GM23338 (cell line): ENCODE data around the gene SMTNL2. TPM values are rescaled to one million over a fixed set of nuclear protein-coding genes. Genes with fewer than 3 reads are reported as not detected.

ENCODE experiments used
- ATAC-seq: fragments of 200-7000 bp; cut with Tn5 transposase; 3 replicates; pipeline ENCODE4 v1.9.1; 2020
- DNase-seq: peaks from one replicate; pipeline ENCODE4 v3.0.0-alpha.2; 2015; ENCODE audit warnings: low spot score
- H2AFZ ChIP-seq: fragments of 200-600 bp; sonication (generic); 2 replicates; pipeline ENCODE4 v1.8.0; 2016; ENCODE audit warnings: antibody characterized with exemption, mild to moderate bottlenecking, moderate library complexity
- H3F3A ChIP-seq: fragments of 200-600 bp; sonication (generic); replicated peaks from 2 replicates; pipeline ENCODE4 v1.8.0; 2017; ENCODE audit warnings: antibody characterized with exemption, mixed run types, low read depth
- H3K27ac ChIP-seq: fragments of 200-600 bp; sonication (generic); 2 replicates; pipeline ENCODE4 v1.6.1; 2016; ENCODE audit warnings: low read depth
- H3K27me3 ChIP-seq: fragments of 200-600 bp; sonication (generic); 2 replicates; pipeline ENCODE4 v1.8.0; 2016; ENCODE audit warnings: mild to moderate bottlenecking, mixed run types, moderate library complexity; ENCODE audit not compliant: insufficient read depth
- H3K36me3 ChIP-seq: fragments of 200-600 bp; sonication (generic); 2 replicates; pipeline ENCODE4 v1.8.0; 2016; ENCODE audit warnings: mild to moderate bottlenecking; ENCODE audit not compliant: insufficient read depth
- H3K4me1 ChIP-seq: fragments of 200-600 bp; sonication (generic); 2 replicates; pipeline ENCODE4 v1.8.0; 2016; ENCODE audit warnings: mild to moderate bottlenecking, moderate library complexity; ENCODE audit not compliant: insufficient read depth
- H3K4me2 ChIP-seq: fragments of 200-600 bp; sonication (generic); 2 replicates; pipeline ENCODE4 v1.7.1; 2017; ENCODE audit warnings: mixed run types
- H3K4me3 ChIP-seq: fragments of 200-600 bp; sonication (generic); 2 replicates; pipeline ENCODE4 v1.6.1; 2016; ENCODE audit warnings: mixed run types
- H3K79me2 ChIP-seq: fragments of 200-600 bp; sonication (generic); replicated peaks from 2 replicates; pipeline ENCODE4 v1.8.0; 2017; ENCODE audit warnings: mild to moderate bottlenecking; ENCODE audit not compliant: insufficient read depth
- H3K9me2 ChIP-seq: fragments of 200-600 bp; sonication (generic); 2 replicates; pipeline ENCODE4 v1.8.0; 2017; ENCODE audit not compliant: insufficient read depth
- H4K20me1 ChIP-seq: fragments of 200-600 bp; sonication (generic); replicated peaks from 2 replicates; pipeline ENCODE4 v1.8.0; 2017; ENCODE audit warnings: mild to moderate bottlenecking; ENCODE audit not compliant: insufficient read depth
- H3K27ac Mint-ChIP-seq: 2 replicates; pipeline ENCODE4 v1.8.0; 2020; ENCODE audit warnings: inconsistent platforms, mild to moderate bottlenecking, moderate library complexity, mixed read lengths
- H3K27me3 Mint-ChIP-seq: 3 replicates; pipeline ENCODE4 v1.8.0; 2022; ENCODE audit warnings: low read depth, mild to moderate bottlenecking, moderate library complexity, mixed read lengths, inconsistent platforms; ENCODE audit not compliant: insufficient read depth, poor library complexity
- H3K36me3 Mint-ChIP-seq: 3 replicates; pipeline ENCODE4 v1.8.0; 2021; ENCODE audit warnings: low read depth, mild to moderate bottlenecking, inconsistent platforms, moderate library complexity, mixed read lengths
- H3K4me1 Mint-ChIP-seq: 3 replicates; pipeline ENCODE4 v1.8.0; 2020; ENCODE audit warnings: mild to moderate bottlenecking, inconsistent platforms, mixed read lengths
- H3K4me3 Mint-ChIP-seq: 3 replicates; pipeline ENCODE4 v1.8.0; 2021; ENCODE audit warnings: moderate library complexity, mild to moderate bottlenecking, inconsistent platforms, mixed read lengths
- H3K9me3 Mint-ChIP-seq: 3 replicates; pipeline ENCODE4 v1.8.0; 2020; ENCODE audit warnings: moderate library complexity, mild to moderate bottlenecking, inconsistent platforms, mixed read lengths
- CREB1 ChIP-seq: fragments of 250-450 bp; sonication (Bioruptor Pico); IDR thresholded peaks from 2 replicates; pipeline ENCODE4 v1.5.0; 2020; ENCODE audit warnings: low read depth, mild to moderate bottlenecking, moderate library complexity
- CTCF ChIP-seq, 2 experiments: fragments of 200-600 bp in 1 of 2; sonication (generic) in 1 of 2; conservative IDR thresholded peaks; 2 replicates each; pipeline versions ENCODE4 v1.5.1 to v1.6.1; 2016 to 2017; ENCODE audit warnings: antibody characterized with exemption in 2 of 2, low read depth in 2 of 2, mild to moderate bottlenecking in 2 of 2, moderate library complexity in 1 of 2
- ETS1 ChIP-seq: IDR thresholded peaks from 2 replicates; pipeline ENCODE4 v1.6.1; 2016; ENCODE audit warnings: antibody characterized with exemption
- EZH2 ChIP-seq: fragments of 200-600 bp; sonication (generic); IDR thresholded peaks from one replicate; pipeline ENCODE4 v1.8.0; 2017; ENCODE audit warnings: antibody characterized with exemption, mild to moderate bottlenecking, low read depth; ENCODE audit not compliant: unreplicated experiment
- JUNB ChIP-seq: IDR thresholded peaks from one replicate; pipeline ENCODE4 v1.6.1; 2016; ENCODE audit warnings: antibody characterized with exemption; ENCODE audit not compliant: unreplicated experiment
- NANOG ChIP-seq: IDR thresholded peaks from 2 replicates; pipeline ENCODE4 v1.6.1; 2016; ENCODE audit warnings: antibody characterized with exemption, borderline replicate concordance
- POLR2AphosphoS5 ChIP-seq: IDR thresholded peaks from 2 replicates; pipeline ENCODE4 v1.6.1; 2016; ENCODE audit warnings: antibody characterized with exemption, low read depth
- STAT1 ChIP-seq: IDR thresholded peaks from one replicate; pipeline ENCODE4 v1.6.1; 2016; ENCODE audit warnings: antibody characterized with exemption; ENCODE audit not compliant: unreplicated experiment
- ZNF114 ChIP-seq: fragments of 250-450 bp; sonication (Bioruptor Pico); IDR thresholded peaks from 2 replicates; pipeline ENCODE4 v1.5.0; 2020; ENCODE audit warnings: mild to moderate bottlenecking, moderate library complexity
- ZNF462 ChIP-seq: fragments of 250-450 bp; sonication (Bioruptor Pico); IDR thresholded peaks from 2 replicates; pipeline ENCODE4 v1.5.0; 2020; ENCODE audit warnings: mild to moderate bottlenecking, moderate library complexity
- polyA plus RNA-seq: library from polyadenylated mRNA; unstranded; fragments of >200 nt; fragmentation: Nextera tagmentation; extraction: Ambion mirVana; gene quantifications from 2 replicates; pipeline ENCODE4 v1.2.1, GENCODE V29; 2016
- total RNA-seq: library from RNA; depleted of rRNA; stranded (reverse); fragments of >200 nt; shearing (Covaris generic); gene quantifications from 2 replicates; pipeline ENCODE4 v1.2.3, GENCODE V29; 2014

The SMTNL2 gene
- total and polyA plus RNA-seq, 2 experiments from 2014 or later: 1.3 to 4.3 TPM

- TF ChIP-seq CTCF (conservative IDR thresholded peaks at IDR 0.05; ENCODE audit: low read depth in 2 of 2) (no peak), ETS1 (no peak)
These were observed 2.9 kb downstream of the SMTNL2 start (continued) for GRCh38 chr17:4587195-4587594.

GRCh38 chr17:4587803-4588202 is 3.5 kb downstream of the SMTNL2 start:
- Histone ChIP-seq H3K27ac (no peak overlapping the region), H3K4me3 (no peak overlapping the region), H3K9me2 (no peaks in the 10 kb centered on the region), H3K27me3 (peaks cover 35% of the 10 kb centered on the region), H2AFZ (no peak overlapping the region), H3K4me1 (peaks cover 5% of the 10 kb centered on the region), H3K4me2 (no peak overlapping the region), H3K79me2 (no peaks in the 10 kb centered on the region), H3K36me3 (no peaks in the 10 kb centered on the region), H3F3A (no peaks in the 10 kb centered on the region), H4K20me1 (no peaks in the 10 kb centered on the region)
- H3K4me3 Mint-ChIP-seq: no peak overlapping the region
- peaks cover 13% of the 10 kb centered on the region for H3K4me1 Mint-ChIP-seq
- no peaks in the 10 kb centered on the region for H3K9me3 Mint-ChIP-seq
- no peak for DNase-seq
- H3K27me3 Mint-ChIP-seq: peaks cover 43% of the 10 kb centered on the region
- H3K36me3 Mint-ChIP-seq: no peaks in the 10 kb centered on the region
- H3K27ac Mint-ChIP-seq: no peak overlapping the region
- ATAC-seq: no peak
- no peak for TF ChIP-seq CREB1
- no peak for TF ChIP-seq ETS1
- TF ChIP-seq EZH2: no peak
- no peak for TF ChIP-seq NANOG
- TF ChIP-seq CTCF (conservative IDR thresholded peaks at IDR 0.05; ENCODE audit: low read depth in 2 of 2): no peak
- no peak for TF ChIP-seq ZNF114 (CRISPR knock-in tag)
- TF ChIP-seq STAT1: no peak
- no peak for TF ChIP-seq POLR2AphosphoS5
- no peak for TF ChIP-seq ZNF462 (CRISPR knock-in tag)
- TF ChIP-seq JUNB: no peak
